Hepatocyte (in vitro differentiated cells): Measurements from ENCODE around the gene MAGEH1.
"Not testable (repeated sequence)": the region's sequence is repeated elsewhere in the genome, so short reads cannot be mapped to it uniquely, and the experiment has no call there.

Experiments
- CTCF ChIP-seq: fragments of 200-600 bp; sonication (generic); IDR thresholded peaks from 2 replicates; pipeline ENCODE4 v1.5.1; 2016; ENCODE audit warnings: antibody characterized with exemption, mild to moderate bottlenecking; ENCODE audit not compliant: poor library complexity
- EZH2 ChIP-seq: fragments of 200-600 bp; sonication (generic); IDR thresholded peaks from 2 replicates; pipeline ENCODE4 v1.6.1; 2016; ENCODE audit warnings: antibody characterized with exemption, mild to moderate bottlenecking, borderline replicate concordance

- TF ChIP-seq CTCF, EZH2: not testable (repeated sequence)
Observed at GRCh38 chrX:55443468-55443867, 8.5 kb upstream of the MAGEH1 start.
